ENCODE data around the gene PRAC1. TPM values are rescaled to one million over a fixed set of nuclear protein-coding genes. Genes with fewer than 3 reads are reported as not detected.

The PRAC1 gene
- total and polyA plus RNA-seq, 12 donors: 2.7 TPM; not detected in 11

DNA sequence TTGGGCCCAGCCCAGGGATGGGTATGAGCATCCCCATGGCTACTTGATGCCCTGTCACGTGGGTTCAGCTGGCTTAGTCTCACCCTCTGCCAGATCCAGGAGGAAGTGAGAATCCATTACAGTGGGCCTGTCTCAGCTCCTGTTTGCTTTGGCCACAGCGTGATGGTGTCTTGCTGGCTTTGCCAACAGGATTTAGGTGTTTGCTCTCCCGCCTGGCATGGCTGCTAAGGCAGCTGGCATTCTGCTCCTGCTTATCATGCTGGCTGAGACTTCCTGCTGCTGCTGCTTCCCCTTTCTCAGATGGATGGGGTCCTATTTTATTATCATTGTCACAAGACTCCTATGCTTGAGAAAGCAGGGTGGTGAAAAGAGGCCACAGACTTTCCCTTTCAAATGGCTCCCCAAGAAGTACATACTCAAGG, 34.5 kb upstream of the PRAC1 start:
- TF ChIP-seq POLR2A (IDR thresholded peaks at IDR 0.05): no peak
- TF ChIP-seq, protein P1, sequence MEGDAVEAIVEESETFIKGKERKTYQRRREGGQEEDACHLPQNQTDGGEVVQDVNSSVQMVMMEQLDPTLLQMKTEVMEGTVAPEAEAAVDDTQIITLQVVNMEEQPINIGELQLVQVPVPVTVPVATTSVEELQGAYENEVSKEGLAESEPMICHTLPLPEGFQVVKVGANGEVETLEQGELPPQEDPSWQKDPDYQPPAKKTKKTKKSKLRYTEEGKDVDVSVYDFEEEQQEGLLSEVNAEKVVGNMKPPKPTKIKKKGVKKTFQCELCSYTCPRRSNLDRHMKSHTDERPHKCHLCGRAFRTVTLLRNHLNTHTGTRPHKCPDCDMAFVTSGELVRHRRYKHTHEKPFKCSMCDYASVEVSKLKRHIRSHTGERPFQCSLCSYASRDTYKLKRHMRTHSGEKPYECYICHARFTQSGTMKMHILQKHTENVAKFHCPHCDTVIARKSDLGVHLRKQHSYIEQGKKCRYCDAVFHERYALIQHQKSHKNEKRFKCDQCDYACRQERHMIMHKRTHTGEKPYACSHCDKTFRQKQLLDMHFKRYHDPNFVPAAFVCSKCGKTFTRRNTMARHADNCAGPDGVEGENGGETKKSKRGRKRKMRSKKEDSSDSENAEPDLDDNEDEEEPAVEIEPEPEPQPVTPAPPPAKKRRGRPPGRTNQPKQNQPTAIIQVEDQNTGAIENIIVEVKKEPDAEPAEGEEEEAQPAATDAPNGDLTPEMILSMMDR (IDR thresholded peaks at IDR 0.05): no peak
- intact Hi-C loops (cut with DNase I): no loop called here
- DNase-seq: peak in 2 of 7 donors; percentile 7 to 18
- Histone ChIP-seq H3K4me1 (replicated peaks in 1 of 2) (peaks cover 0 to 19% of the 10 kb centered on the region in 2 donors), H3K9me3 (replicated peaks in 1 of 3) (no peaks in the 10 kb centered on the region), H3K27ac (no peak overlapping the region), H3K27me3 (peaks cover 66% of the 10 kb centered on the region), H3K4me3 (no peak overlapping the region), H3K36me3 (replicated peaks in 1 of 2) (no peaks in the 10 kb centered on the region)
- WGBS, 4 donors: 37 to 68% (median 59%) methylated on average over 3 of the region's 3 CpGs

DNA sequence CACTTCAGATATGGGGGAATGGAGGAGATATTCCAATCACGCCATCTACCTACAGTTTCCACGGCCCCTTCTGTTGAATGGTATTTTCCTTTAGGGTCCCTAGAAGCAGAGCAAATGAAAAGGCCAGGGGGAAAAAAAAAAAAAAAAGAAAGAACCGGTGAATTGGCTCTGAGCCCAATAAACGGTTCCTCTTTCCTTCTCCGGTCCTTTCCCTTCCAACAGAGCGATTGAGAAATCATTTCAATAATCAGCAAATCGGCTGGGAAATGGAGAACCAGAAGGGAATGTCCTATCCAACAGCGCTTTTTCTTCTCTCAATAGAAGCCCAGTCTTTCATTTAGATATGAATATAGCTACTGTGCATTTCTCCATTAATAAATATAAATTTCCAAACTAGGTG, 33.0 kb upstream of the PRAC1 start:
- intact Hi-C loops (cut with DNase I): no loop called here
- DNase-seq: no peak
- WGBS, 4 donors: 18 to 28% (median 21%) methylated on average over 8 of the region's 8 CpGs
- H3K9me3 ChIP-seq (replicated peaks in 1 of 3): no peaks in the 10 kb centered on the region
- peaks cover 75% of the 10 kb centered on the region for H3K27me3 ChIP-seq
- H3K4me1 ChIP-seq (replicated peaks in 1 of 2): peaks cover 0 to 19% of the 10 kb centered on the region in 2 donors
- no peaks in the 10 kb centered on the region for H3K36me3 ChIP-seq (replicated peaks in 1 of 2)
- H3K27ac ChIP-seq: no peak overlapping the region
- TF ChIP-seq POLR2A (IDR thresholded peaks at IDR 0.05): no peak
- TF ChIP-seq, protein P1 (IDR thresholded peaks at IDR 0.05): no peak
- no peak overlapping the region for H3K4me3 ChIP-seq

DNA sequence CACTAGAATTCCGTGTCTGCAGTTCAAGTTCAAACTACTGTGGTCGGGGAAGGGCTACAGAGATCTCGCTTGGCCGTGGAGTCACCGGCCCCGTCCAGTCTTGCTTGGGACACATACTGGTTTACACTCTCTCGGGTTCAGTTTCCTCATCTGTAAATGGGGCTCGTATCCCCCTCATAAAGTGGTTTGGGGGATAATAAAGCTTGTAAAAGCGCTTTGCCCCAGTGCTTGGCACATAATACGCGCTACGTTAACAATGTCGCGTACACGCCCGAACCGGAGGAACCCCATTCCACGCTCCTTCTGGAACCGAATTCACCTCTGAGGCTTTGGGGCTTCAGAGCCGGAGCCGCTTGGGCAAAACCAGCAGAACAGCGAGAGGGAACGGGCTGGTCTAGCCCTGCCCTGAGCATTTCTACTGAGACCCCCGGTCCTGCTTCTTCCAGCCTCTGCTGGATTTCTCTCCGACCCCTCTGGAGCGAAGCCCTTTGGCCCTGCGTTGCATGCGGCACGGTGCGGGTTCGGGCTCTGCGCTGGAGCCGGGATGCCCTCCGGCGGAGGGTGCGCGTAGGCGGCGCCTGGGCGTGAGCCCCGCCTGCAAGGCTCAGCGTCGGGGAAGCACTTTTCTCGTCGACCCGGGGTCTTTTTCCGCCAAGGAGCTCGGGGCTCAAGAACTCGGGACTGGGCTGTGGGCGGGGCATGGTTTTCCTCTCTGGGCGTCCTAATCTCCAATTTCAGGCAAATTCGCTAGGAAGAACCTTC, 32.4 kb upstream of the PRAC1 start:
- no peak for TF ChIP-seq POLR2A (IDR thresholded peaks at IDR 0.05)
- TF ChIP-seq, protein P1 (IDR thresholded peaks at IDR 0.05): no peak
- Histone ChIP-seq H3K36me3 (replicated peaks in 1 of 2) (no peaks in the 10 kb centered on the region), H3K9me3 (replicated peaks in 1 of 3) (no peaks in the 10 kb centered on the region), H3K4me3 (no peak overlapping the region), H3K4me1 (replicated peaks in 1 of 2) (peaks cover 0 to 19% of the 10 kb centered on the region in 2 donors), H3K27ac (no peak overlapping the region), H3K27me3 (peaks cover 82% of the 10 kb centered on the region)
- intact Hi-C loops (cut with DNase I): no loop called here
- DNase-seq: no peak
- 7 to 18% (median 9%) methylated on average over 17 to 52 of the region's 52 CpGs for WGBS, 4 donors

DNA sequence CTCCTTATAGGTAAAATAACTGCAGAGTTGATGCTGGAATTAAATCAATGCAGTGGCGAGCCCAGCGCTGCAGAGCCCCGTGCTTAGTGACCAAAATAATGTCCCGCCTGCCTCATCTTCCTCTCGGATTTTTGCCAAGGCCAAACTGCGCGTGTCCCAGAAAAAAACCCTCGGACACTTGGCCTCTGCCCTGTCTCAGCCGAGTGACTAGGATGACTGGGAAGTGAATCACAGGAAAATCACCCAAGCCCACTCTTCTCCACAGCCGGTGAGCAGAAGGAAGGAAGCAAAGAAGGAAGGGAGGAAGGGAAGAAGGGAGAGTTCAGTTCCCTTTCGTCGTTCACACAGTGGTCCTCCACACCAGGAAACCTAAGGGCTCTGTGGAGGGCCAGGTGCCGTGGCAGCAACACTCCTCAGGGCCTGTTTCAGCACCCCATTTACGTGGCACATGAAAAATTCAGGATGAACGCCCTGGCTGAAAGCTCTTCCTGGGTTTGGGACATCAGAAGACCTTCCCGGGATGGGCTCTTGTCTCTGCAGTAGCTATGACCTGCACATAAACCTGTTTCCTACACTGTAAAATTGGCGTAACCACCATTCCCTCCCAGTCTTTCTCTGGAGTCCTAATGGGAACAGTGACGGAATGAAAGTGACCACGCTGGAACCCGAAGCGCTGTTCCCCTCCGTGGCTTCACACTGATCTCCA, 31.6 kb upstream of the PRAC1 start:
- Histone ChIP-seq H3K27ac (no peak overlapping the region), H3K4me3 (no peak overlapping the region), H3K36me3 (replicated peaks in 1 of 2) (no peaks in the 10 kb centered on the region), H3K27me3 (peaks cover 86% of the 10 kb centered on the region), H3K9me3 (replicated peaks in 1 of 3) (peaks cover 0 to 2% (median 0%) of the 10 kb centered on the region in 3 donors), H3K4me1 (replicated peaks in 1 of 2) (peaks cover 0 to 19% of the 10 kb centered on the region in 2 donors)
- 6 to 14% (median 8%) methylated on average over 19 to 22 of the region's 22 CpGs for WGBS, 4 donors
- peak; percentile 30 to 54 (median 39) for DNase-seq
- no peak for TF ChIP-seq POLR2A (IDR thresholded peaks at IDR 0.05)
- TF ChIP-seq, protein P1 (IDR thresholded peaks at IDR 0.05): no peak
- intact Hi-C loops (cut with DNase I): no loop called here

All from adrenal gland (tissue), 12 donors.